Endodermal cell (in vitro differentiated cells): ENCODE measurements around the gene UNC13A. TPM values are rescaled to one million over a fixed set of nuclear protein-coding genes. Genes with fewer than 3 reads are reported as not detected.

Source experiments
- DNase-seq: peaks from one replicate; pipeline ENCODE4 v3.0.0-alpha.2; 2017
- H3K27ac ChIP-seq: 2 replicates; pipeline ENCODE4 v1.5.1; 2013; ENCODE audit warnings: mild to moderate bottlenecking, low read depth, low read length, moderate library complexity
- H3K27me3 ChIP-seq: 2 replicates; pipeline ENCODE4 v1.6.1; 2013; ENCODE audit warnings: mild to moderate bottlenecking, low read length, moderate library complexity; ENCODE audit not compliant: insufficient read depth, control insufficient read depth, poor library complexity, severe bottlenecking
- H3K36me3 ChIP-seq: 2 replicates; pipeline ENCODE4 v1.7.0; 2013; ENCODE audit warnings: mild to moderate bottlenecking, low read length, moderate library complexity; ENCODE audit not compliant: control insufficient read depth, insufficient read depth
- H3K4me1 ChIP-seq: one replicate; pipeline ENCODE4 v1.7.0; 2013; ENCODE audit warnings: low read length; ENCODE audit not compliant: control insufficient read depth, insufficient read depth
- H3K4me3 ChIP-seq: 2 replicates; pipeline ENCODE4 v1.5.1; 2013; ENCODE audit warnings: mild to moderate bottlenecking, low read length, moderate library complexity
- H3K9ac ChIP-seq: 2 replicates; pipeline ENCODE4 v1.6.1; 2013; ENCODE audit warnings: mild to moderate bottlenecking, low read length, moderate library complexity; ENCODE audit not compliant: poor library complexity, severe bottlenecking; ENCODE audit errors: extremely low read depth
- H3K9me3 ChIP-seq: 2 replicates; pipeline ENCODE4 v1.6.1; 2013; ENCODE audit warnings: mild to moderate bottlenecking, low read length, moderate library complexity; ENCODE audit not compliant: control insufficient read depth
- H3K27ac Mint-ChIP-seq: 2 replicates; pipeline ENCODE4 v1.8.0; 2020; ENCODE audit warnings: mixed read lengths
- H3K27me3 Mint-ChIP-seq: 2 replicates; pipeline ENCODE4 v1.8.0; 2021; ENCODE audit warnings: mild to moderate bottlenecking, mixed read lengths; ENCODE audit not compliant: insufficient read depth
- H3K36me3 Mint-ChIP-seq: 2 replicates; pipeline ENCODE4 v1.8.0; 2020; ENCODE audit warnings: low read depth, mixed read lengths
- H3K4me1 Mint-ChIP-seq: 2 replicates; pipeline ENCODE4 v1.8.0; 2020; ENCODE audit warnings: mixed read lengths
- H3K4me3 Mint-ChIP-seq: 2 replicates; pipeline ENCODE4 v1.8.0; 2020; ENCODE audit warnings: mild to moderate bottlenecking, moderate library complexity, mixed read lengths
- H3K9me3 Mint-ChIP-seq: 2 replicates; pipeline ENCODE4 v1.8.0; 2020; ENCODE audit warnings: mild to moderate bottlenecking, mixed read lengths
- WGBS, 2 experiments: methylation state at CpG; one replicate each; pipeline versions ENCODE4 v1.1.5 to v1.1.7; 2013; ENCODE audit warnings: missing lambda C conversion rate in 2 of 2, mixed read lengths in 1 of 2; ENCODE audit not compliant: insufficient coverage in 1 of 2, insufficient read length in 1 of 2; 5-methylcytosine and 5-hydroxymethylcytosine counted together
- total RNA-seq, 2 donors: library from RNA; stranded (reverse); fragmentation: NEBNext Ultra II Directional in 1 of 2; extraction: Animal tissue kit (Norgen Biotek cat#: 25700) in 1 of 2; gene quantifications; 2 replicates in 1 of 2; 3 replicates in 1 of 2; pipeline ENCODE4 v1.2.1, GENCODE V29; 2021
- TF ChIP-seq, protein P1 (sequence below): fragments of 200-600 bp; sonication (generic); conservative IDR thresholded peaks from 2 replicates; pipeline ENCODE4 v1.5.0; 2021; ENCODE audit warnings: antibody characterized with exemption, mild to moderate bottlenecking

The UNC13A gene
- total RNA-seq, 2 donors from 2014 or later = 5.6 to 10.7 TPM

DNA sequence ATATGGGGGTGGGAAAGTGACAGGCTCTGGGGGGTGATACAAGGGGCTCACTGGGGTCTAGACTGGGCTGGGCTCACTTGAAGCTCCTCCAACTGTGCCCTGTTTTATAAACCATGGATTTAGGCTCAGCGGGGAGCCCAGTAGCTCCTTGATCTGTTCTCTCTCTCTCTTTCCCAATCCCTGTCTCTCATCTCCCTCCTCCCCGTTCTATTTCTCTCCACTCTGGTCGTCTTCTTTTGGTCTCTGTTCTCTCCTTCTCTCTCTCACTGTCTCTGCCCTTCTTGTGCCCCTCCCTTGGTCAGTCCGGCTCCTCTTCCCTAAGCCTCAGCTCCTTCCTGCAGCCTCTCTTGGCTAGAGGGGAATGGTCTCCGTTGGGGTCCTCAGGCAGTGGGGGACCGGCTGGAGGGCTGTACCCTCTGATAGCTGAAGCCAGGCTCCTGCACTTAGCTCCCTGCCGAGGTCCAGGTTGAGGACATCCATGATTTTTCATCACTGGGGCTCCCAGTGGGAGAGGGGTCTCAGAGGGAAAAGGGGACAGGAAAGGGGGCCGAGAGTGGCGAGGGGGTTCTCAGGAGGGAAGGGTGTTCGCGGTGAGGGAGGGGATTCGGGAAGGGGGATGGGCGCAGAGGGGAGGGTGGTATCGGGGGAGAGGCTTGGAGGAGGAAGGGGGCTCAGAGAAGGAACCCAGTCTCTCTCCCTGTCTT is 8.5 kb downstream of the UNC13A start:
- no peaks in the 10 kb centered on the region for H3K9me3 ChIP-seq
- TF ChIP-seq, protein P1, sequence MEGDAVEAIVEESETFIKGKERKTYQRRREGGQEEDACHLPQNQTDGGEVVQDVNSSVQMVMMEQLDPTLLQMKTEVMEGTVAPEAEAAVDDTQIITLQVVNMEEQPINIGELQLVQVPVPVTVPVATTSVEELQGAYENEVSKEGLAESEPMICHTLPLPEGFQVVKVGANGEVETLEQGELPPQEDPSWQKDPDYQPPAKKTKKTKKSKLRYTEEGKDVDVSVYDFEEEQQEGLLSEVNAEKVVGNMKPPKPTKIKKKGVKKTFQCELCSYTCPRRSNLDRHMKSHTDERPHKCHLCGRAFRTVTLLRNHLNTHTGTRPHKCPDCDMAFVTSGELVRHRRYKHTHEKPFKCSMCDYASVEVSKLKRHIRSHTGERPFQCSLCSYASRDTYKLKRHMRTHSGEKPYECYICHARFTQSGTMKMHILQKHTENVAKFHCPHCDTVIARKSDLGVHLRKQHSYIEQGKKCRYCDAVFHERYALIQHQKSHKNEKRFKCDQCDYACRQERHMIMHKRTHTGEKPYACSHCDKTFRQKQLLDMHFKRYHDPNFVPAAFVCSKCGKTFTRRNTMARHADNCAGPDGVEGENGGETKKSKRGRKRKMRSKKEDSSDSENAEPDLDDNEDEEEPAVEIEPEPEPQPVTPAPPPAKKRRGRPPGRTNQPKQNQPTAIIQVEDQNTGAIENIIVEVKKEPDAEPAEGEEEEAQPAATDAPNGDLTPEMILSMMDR = no peak
- H3K4me3 ChIP-seq = peak overlapping the region; percentile 45
- Mint-ChIP-seq H3K4me1 (peaks cover 7% of the 10 kb centered on the region), H3K9me3 (no peaks in the 10 kb centered on the region), H3K27ac (peak overlapping the region; percentile 7), H3K36me3 (no peaks in the 10 kb centered on the region), H3K4me3 (peak overlapping the region; percentile 50), H3K27me3 (peaks cover 9% of the 10 kb centered on the region)
- H3K27me3 ChIP-seq = no peaks in the 10 kb centered on the region
- H3K4me1 ChIP-seq = no peaks in the 10 kb centered on the region
- no peak overlapping the region for H3K27ac ChIP-seq
- peak; percentile 51 for DNase-seq
- no peak overlapping the region for H3K9ac ChIP-seq
- WGBS, 2 experiments = 28 to 32% methylated on average over 3 to 14 of the region's 14 CpGs
- H3K36me3 ChIP-seq = no peaks in the 10 kb centered on the region

DNA sequence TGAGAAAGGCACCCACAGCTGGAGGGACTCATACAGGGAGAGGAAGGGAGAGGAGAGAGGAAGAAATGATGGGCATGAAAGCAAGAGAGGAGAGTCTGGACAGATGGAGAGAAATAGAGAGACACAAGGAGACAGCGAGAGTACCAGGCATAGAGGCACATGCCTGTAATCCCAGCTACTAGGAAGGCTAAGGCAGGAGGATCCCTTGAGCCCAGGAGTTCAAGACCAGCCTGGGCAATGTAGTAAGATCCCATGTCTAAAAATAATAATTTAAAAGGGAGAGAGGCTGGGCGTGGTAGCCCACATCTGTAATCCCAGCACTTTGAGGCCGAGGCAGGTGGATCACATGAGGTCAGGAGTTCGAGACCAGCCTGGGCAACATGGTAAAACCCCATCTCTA is 9.3 kb downstream of the UNC13A start:
- no peak overlapping the region for H3K9ac ChIP-seq
- TF ChIP-seq, protein P1 = no peak
- peaks cover 7% of the 10 kb centered on the region for H3K4me1 Mint-ChIP-seq
- no peak overlapping the region for H3K27ac ChIP-seq
- no peaks in the 10 kb centered on the region for H3K9me3 ChIP-seq
- DNase-seq = no peak
- H3K4me3 ChIP-seq = no peak overlapping the region
- peaks cover 9% of the 10 kb centered on the region for H3K27me3 Mint-ChIP-seq
- no peaks in the 10 kb centered on the region for H3K4me1 ChIP-seq
- no peak overlapping the region for H3K4me3 Mint-ChIP-seq
- H3K27ac Mint-ChIP-seq = no peak overlapping the region
- no peaks in the 10 kb centered on the region for H3K27me3 ChIP-seq
- H3K36me3 Mint-ChIP-seq = no peaks in the 10 kb centered on the region
- H3K9me3 Mint-ChIP-seq = no peaks in the 10 kb centered on the region
- H3K36me3 ChIP-seq = no peaks in the 10 kb centered on the region
- 85 to 100% methylated on average over 1 to 4 of the region's 4 CpGs for WGBS, 2 experiments

DNA sequence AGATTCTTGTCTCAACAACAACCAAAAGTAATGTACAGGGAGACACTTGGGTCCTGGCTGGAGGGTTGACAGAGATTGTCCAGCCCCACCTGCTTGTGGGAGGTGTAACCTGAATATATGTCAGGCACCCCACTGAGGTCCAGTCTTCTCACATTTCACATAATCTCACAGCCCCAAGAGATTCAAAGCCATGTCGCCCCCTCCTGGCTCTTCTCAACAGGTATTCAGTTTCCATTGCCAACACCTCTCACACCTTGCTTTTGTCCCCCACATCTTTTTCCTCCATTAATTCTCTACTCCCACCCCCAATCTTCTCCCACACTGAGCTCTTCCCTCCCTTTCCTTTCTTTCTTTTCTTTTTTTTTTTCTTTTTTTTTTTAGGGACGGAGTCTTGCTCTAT is 11.2 kb downstream of the UNC13A start:
- H3K36me3 ChIP-seq = no peaks in the 10 kb centered on the region
- Mint-ChIP-seq H3K4me3 (no peak overlapping the region), H3K4me1 (peaks cover 7% of the 10 kb centered on the region), H3K27me3 (peaks cover 9% of the 10 kb centered on the region), H3K9me3 (peaks cover 6% of the 10 kb centered on the region), H3K27ac (no peak overlapping the region), H3K36me3 (peaks cover 4% of the 10 kb centered on the region)
- H3K4me1 ChIP-seq = no peaks in the 10 kb centered on the region
- no peaks in the 10 kb centered on the region for H3K9me3 ChIP-seq
- TF ChIP-seq, protein P1 = peak; percentile 60
- no peak overlapping the region for H3K9ac ChIP-seq
- no peak overlapping the region for H3K4me3 ChIP-seq
- no peak overlapping the region for H3K27ac ChIP-seq
- 82% methylated on average over 2 of the region's 2 CpGs; no CpG with 5 or more reads in 1 of the 2 experiments for WGBS, 2 experiments
- DNase-seq = no peak
- no peaks in the 10 kb centered on the region for H3K27me3 ChIP-seq
